HCT116 (cell line): Measurements from ENCODE around the gene MID1. TPM values are rescaled to one million over a fixed set of nuclear protein-coding genes. Genes with fewer than 3 reads are reported as not detected.

Experiments used
- ATAC-seq: fragments of 200-7000 bp; cut with Tn5 transposase; 2 replicates; pipeline ENCODE4 v1.9.1; 2020; ENCODE audit warnings: mild to moderate bottlenecking, moderate library complexity
- BruUV-seq: library from RNA; stranded (reverse); fragments of 400-500 nt; replicated peaks from 2 replicates; lab custom pipeline; 2021; lab: Mats Ljungman, UMichigan
- CTCF ChIA-PET: fragments of 300-600 bp; sonication (Branson Sonifier 250); formaldehyde crosslinking; loops from one replicate; lab custom pipeline; 2021; ENCODE audit warnings: antibody characterized with exemption; lab: Charles Lee
- POLR2A ChIA-PET: fragments of 300-600, 350-600 bp; sonication (Branson Sonifier 250); formaldehyde crosslinking; loops from one replicate; lab custom pipeline; 2021; ENCODE audit warnings: antibody characterized with exemption; lab: Charles Lee
- RAD21 ChIA-PET, 2 experiments: fragments of 300-600 bp; sonication (Branson Sonifier 250); formaldehyde crosslinking; loops; one replicate each; lab custom pipeline; 2023; ENCODE audit warnings: low total read pairs in 2 of 2; ENCODE audit not compliant: uncharacterized antibody in 2 of 2, unreplicated experiment in 2 of 2, low non-redundant PET in 1 of 2; lab: Charles Lee
- DNase-seq: peaks from one replicate; pipeline ENCODE4 v3.0.0-alpha.2; 2010; ENCODE audit warnings: low read depth, low spot score
- H2AFZ ChIP-seq: fragments of 200-600 bp; shearing (Covaris generic), sonication (generic); 2 replicates; pipeline ENCODE4 v1.6.1; 2017; ENCODE audit warnings: low read depth, mixed run types, mixed read lengths, antibody characterized with exemption, low read length; ENCODE audit not compliant: poor library complexity, severe bottlenecking
- H3K27ac ChIP-seq: 2 replicates; pipeline ENCODE4 v1.5.1; 2012; ENCODE audit warnings: low read depth, low read length
- H3K27me3 ChIP-seq: fragments of 200-600 bp; sonication (generic); 2 replicates; pipeline ENCODE4 v1.6.1; 2016; ENCODE audit warnings: mixed run types, low read length, mixed read lengths; ENCODE audit not compliant: insufficient read depth
- H3K36me3 ChIP-seq, 2 experiments: fragments of 200-500 bp in 1 of 2; fragments of 200-600 bp in 1 of 2; sonication (Bioruptor generic) in 1 of 2; sonication (generic) in 1 of 2; 2 replicates each; pipeline versions ENCODE4 v1.5.1 to v1.6.1; 2014 to 2016; ENCODE audit warnings: low read length in 2 of 2, inconsistent platforms in 1 of 2, mixed read lengths in 1 of 2, mixed run types in 1 of 2; ENCODE audit not compliant: insufficient read depth in 2 of 2, control insufficient read depth in 1 of 2
- H3K4me1 ChIP-seq, 2 experiments: fragments of 200-600 bp in 1 of 2; sonication (generic) in 1 of 2; 2 replicates each; pipeline versions ENCODE4 v1.5.1 to v1.6.1; 2012 to 2017; ENCODE audit warnings: low read length in 2 of 2, inconsistent platforms in 1 of 2, mild to moderate bottlenecking in 1 of 2, mixed read lengths in 1 of 2, mixed run types in 1 of 2, moderate library complexity in 1 of 2; ENCODE audit not compliant: insufficient read depth in 2 of 2, control insufficient read depth in 1 of 2
- H3K4me2 ChIP-seq: fragments of 200-600 bp; sonication (generic); 2 replicates; pipeline ENCODE4 v1.6.1; 2017; ENCODE audit warnings: mixed run types, low read length, mixed read lengths
- H3K4me3 ChIP-seq, 2 experiments: fragments of 200-600 bp in 1 of 2; sonication (generic) in 1 of 2; replicated peaks in 1 of 2; 2 replicates each; pipeline ENCODE4 v1.5.1; 2011 to 2016; ENCODE audit warnings: low read length in 2 of 2, control low read depth in 1 of 2, low read depth in 1 of 2, mild to moderate bottlenecking in 1 of 2, mixed read lengths in 1 of 2, mixed run types in 1 of 2
- H3K79me2 ChIP-seq: fragments of 200-600 bp; sonication (generic); 2 replicates; pipeline ENCODE4 v1.6.1; 2017; ENCODE audit warnings: mild to moderate bottlenecking, mixed run types, low read length, moderate library complexity, mixed read lengths; ENCODE audit not compliant: insufficient read depth
- H3K9ac ChIP-seq: fragments of 200-600 bp; sonication (generic); 2 replicates; pipeline ENCODE4 v1.6.1; 2016; ENCODE audit warnings: low read length, mixed read lengths
- H3K9me2 ChIP-seq: fragments of 200-600 bp; sonication (generic), shearing (Covaris generic); 2 replicates; pipeline ENCODE4 v1.6.1; 2017; ENCODE audit warnings: mixed run types, mild to moderate bottlenecking, moderate library complexity; ENCODE audit not compliant: insufficient read depth
- H3K9me3 ChIP-seq, 2 experiments: fragments of 200-500 bp in 1 of 2; fragments of 200-600 bp in 1 of 2; sonication (Bioruptor generic) in 1 of 2; sonication (generic) in 1 of 2; 2 replicates each; pipeline ENCODE4 v1.6.1; 2014 to 2017; ENCODE audit warnings: low read length in 2 of 2, mixed read lengths in 2 of 2, inconsistent platforms in 1 of 2, low read depth in 1 of 2, mild to moderate bottlenecking in 1 of 2, mixed run types in 1 of 2, moderate library complexity in 1 of 2; ENCODE audit not compliant: control insufficient read depth in 1 of 2, insufficient read depth in 1 of 2
- H4K20me1 ChIP-seq: fragments of 200-600 bp; sonication (generic), shearing (Covaris generic); 2 replicates; pipeline ENCODE4 v1.6.1; 2017; ENCODE audit warnings: mixed run types, mild to moderate bottlenecking, moderate library complexity; ENCODE audit not compliant: insufficient read depth
- EGR1 ChIP-seq: IDR thresholded peaks from 2 replicates; pipeline ENCODE4 v1.6.1; 2012; ENCODE audit warnings: low read depth
- EZH2 ChIP-seq: fragments of 200-600 bp; sonication (generic); IDR thresholded peaks from 2 replicates; pipeline ENCODE4 v1.6.1; 2017; ENCODE audit warnings: antibody characterized with exemption, mixed run types
- EZH2phosphoT487 ChIP-seq: fragments of 200-600 bp; IDR thresholded peaks from 2 replicates; pipeline ENCODE4 v1.6.1; 2018; ENCODE audit warnings: antibody characterized with exemption, borderline replicate concordance
- POLR2A ChIP-seq: IDR thresholded peaks from 2 replicates; pipeline ENCODE4 v1.7.0; 2011; ENCODE audit warnings: borderline replicate concordance; ENCODE audit not compliant: insufficient read depth, insufficient read length; ENCODE audit errors: extremely low read depth
- SIN3A ChIP-seq: IDR thresholded peaks from 2 replicates; pipeline ENCODE4 v1.6.1; 2012; ENCODE audit warnings: low read depth
- SRF ChIP-seq: IDR thresholded peaks from 2 replicates; pipeline ENCODE4 v1.6.1; 2012; ENCODE audit warnings: low read depth
- TCF7L2 ChIP-seq: IDR thresholded peaks from 2 replicates; pipeline ENCODE4 v1.7.0; 2011; ENCODE audit warnings: borderline replicate concordance, inconsistent platforms; ENCODE audit not compliant: insufficient read depth, insufficient read length; ENCODE audit errors: extremely low read depth
- YY1 ChIP-seq: IDR thresholded peaks from 2 replicates; pipeline ENCODE4 v1.6.1; 2011; ENCODE audit warnings: low read length, low read depth, moderate library complexity, mild to moderate bottlenecking; ENCODE audit not compliant: insufficient replicate concordance; ENCODE audit errors: extremely low read depth
- ZFX ChIP-seq: fragments of 450-650 bp; IDR thresholded peaks from 2 replicates; pipeline ENCODE4 v1.6.1; 2017
- ZNF274 ChIP-seq: fragments of 200-500 bp; sonication (Bioruptor generic); IDR thresholded peaks from 2 replicates; pipeline ENCODE4 v1.6.1; 2014; ENCODE audit warnings: mild to moderate bottlenecking, low read depth, low read length, inconsistent platforms
- intact Hi-C: fragments of 100-400 bp; cut with micrococcal nuclease; formaldehyde crosslinking; loops from 2 replicates; pipeline ENCODE4 v1.10.0; 2022
- total RNA-seq: library from RNA; stranded (reverse); gene quantifications from one replicate; pipeline ENCODE4 v1.2.1, GENCODE V29; 2021; ENCODE audit not compliant: unreplicated experiment

The MID1 gene
- total RNA-seq, 1 experiment from 2014 or later, result 48.8 TPM

DNA sequence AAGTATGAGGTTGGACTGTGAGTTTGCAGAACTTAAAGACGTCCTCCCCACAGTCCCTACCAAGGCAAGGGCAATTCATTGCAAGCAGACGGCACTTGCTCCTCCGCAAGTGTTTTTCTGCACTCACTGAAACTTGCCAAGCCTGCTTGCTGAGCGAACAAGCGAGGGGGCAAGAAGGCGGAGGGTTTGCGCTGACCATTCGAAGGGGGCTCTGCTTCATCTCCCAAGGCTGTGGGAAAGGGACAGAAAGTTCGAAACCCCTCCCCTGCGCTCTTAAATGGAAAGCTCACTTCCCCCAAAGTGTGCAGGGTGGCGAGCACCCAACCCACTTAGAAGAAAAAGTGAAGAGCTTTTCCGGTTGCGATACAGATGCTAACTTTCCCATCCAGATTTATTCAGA is 1.4 kb downstream of the MID1 start:
- peak overlapping the region; percentile 84 for H3K4me2 ChIP-seq
- no peaks in the 10 kb centered on the region for H3K36me3 ChIP-seq
- H3K27ac ChIP-seq, result peak overlapping the region; percentile 85
- H3K4me1 ChIP-seq, result peaks cover 47 to 83% of the 10 kb centered on the region in 2 experiments
- H3K27me3 ChIP-seq, result no peaks in the 10 kb centered on the region
- no peaks in the 10 kb centered on the region for H3K9me3 ChIP-seq
- peak overlapping the region; percentile 70 to 77 for H3K4me3 ChIP-seq
- DNase-seq, result no peak
- no peak overlapping the region for H2AFZ ChIP-seq
- H4K20me1 ChIP-seq, result no peaks in the 10 kb centered on the region
- H3K9me2 ChIP-seq, result no peaks in the 10 kb centered on the region
- RAD21 ChIA-PET, result no interaction called here
- no TSS peak for BruUV-seq
- intact Hi-C loops, result loop anchor here (5.0 to 10.0 kb wide), 2 partner anchors 384 to 427 kb away; no protein-coding TSS in a partner anchor
- no peak for ATAC-seq
- TF ChIP-seq SIN3A, result no peak
- TF ChIP-seq EZH2phosphoT487, result no peak
- no peak for TF ChIP-seq EGR1
- TF ChIP-seq YY1, result no peak
- no peak for TF ChIP-seq POLR2A
- no peak for TF ChIP-seq SRF
- no peak for TF ChIP-seq ZNF274
- H3K9ac ChIP-seq, result peak overlapping the region; percentile 83
- H3K79me2 ChIP-seq, result peaks cover 63% of the 10 kb centered on the region
- CTCF ChIA-PET, result no interaction called here
- POLR2A ChIA-PET, result interaction anchor here (0.6 to 1.7 kb wide), 3 partner anchors 10 to 320 kb away, joined by 3 to 5 read pairs (median 4); no protein-coding TSS in a partner anchor

DNA sequence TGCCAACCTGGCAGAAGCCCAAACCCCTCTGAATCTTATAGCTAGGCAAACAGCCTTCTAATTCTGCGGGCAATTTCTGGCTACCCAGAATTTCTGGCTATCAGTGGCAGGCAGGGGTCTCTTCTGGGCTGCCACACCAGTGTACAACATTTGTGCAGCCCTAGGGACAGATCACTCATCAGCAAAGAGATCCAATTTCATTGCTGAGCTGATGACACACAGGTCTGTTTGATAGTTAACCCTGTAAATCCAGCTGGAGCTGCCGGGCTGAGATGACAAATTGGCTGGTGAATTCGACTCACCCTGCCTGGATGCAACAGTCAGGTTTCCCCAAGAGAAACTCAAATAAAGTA is 2.4 kb downstream of the MID1 start:
- intact Hi-C loops, result loop anchor here (5.0 to 10.0 kb wide), 2 partner anchors 383 to 426 kb away; no protein-coding TSS in a partner anchor
- Histone ChIP-seq H3K9me3 (no peaks in the 10 kb centered on the region), H3K9me2 (no peaks in the 10 kb centered on the region), H3K4me2 (peak overlapping the region; percentile 84), H3K4me1 (peaks cover 47 to 80% of the 10 kb centered on the region in 2 experiments), H2AFZ (no peak overlapping the region), H3K27me3 (no peaks in the 10 kb centered on the region)
- ATAC-seq, result peak; percentile 54
- RAD21 ChIA-PET, result interaction anchor here in 1 of 2 experiments (1.1 kb wide), 1 partner anchor 428 kb away, joined by 3 read pairs; no protein-coding TSS in a partner anchor
- DNase-seq, result no peak
- POLR2A ChIA-PET, result interaction anchor here (1.5 to 1.7 kb wide), 2 partner anchors 11 to 12 kb away, joined by 4 to 5 read pairs; no protein-coding TSS in a partner anchor
- TF ChIP-seq TCF7L2, result peak; percentile 68
- no peak for TF ChIP-seq EZH2phosphoT487
- no peak for TF ChIP-seq ZFX
- no peak for TF ChIP-seq EZH2
- TF ChIP-seq, all 23 proteins: peak for 1
- Histone ChIP-seq H3K27ac (peak overlapping the region; percentile 85), H4K20me1 (no peaks in the 10 kb centered on the region), H3K79me2 (peaks cover 72% of the 10 kb centered on the region), H3K4me3 (peak overlapping the region; percentile 70 to 77), H3K36me3 (no peaks in the 10 kb centered on the region), H3K9ac (peak overlapping the region; percentile 83)
- CTCF ChIA-PET, result interaction anchor here (0.5 kb wide), 1 partner anchor 427 kb away, joined by 3 read pairs; no protein-coding TSS in a partner anchor
- no TSS peak for BruUV-seq
